Aortic smooth muscle cell (primary cell): ENCODE results near the gene CASD1. TPM values are rescaled to one million over a fixed set of nuclear protein-coding genes. Genes with fewer than 3 reads are reported as not detected.

Source experiments
- total RNA-seq: library from RNA; depleted of rRNA; stranded (reverse); fragments of >200 nt; gene quantifications from 2 replicates; pipeline ENCODE4 v1.2.3, GENCODE V29; 2014

The CASD1 gene
- total RNA-seq: 11.5 and 13.4 TPM in 2 replicates

DNA sequence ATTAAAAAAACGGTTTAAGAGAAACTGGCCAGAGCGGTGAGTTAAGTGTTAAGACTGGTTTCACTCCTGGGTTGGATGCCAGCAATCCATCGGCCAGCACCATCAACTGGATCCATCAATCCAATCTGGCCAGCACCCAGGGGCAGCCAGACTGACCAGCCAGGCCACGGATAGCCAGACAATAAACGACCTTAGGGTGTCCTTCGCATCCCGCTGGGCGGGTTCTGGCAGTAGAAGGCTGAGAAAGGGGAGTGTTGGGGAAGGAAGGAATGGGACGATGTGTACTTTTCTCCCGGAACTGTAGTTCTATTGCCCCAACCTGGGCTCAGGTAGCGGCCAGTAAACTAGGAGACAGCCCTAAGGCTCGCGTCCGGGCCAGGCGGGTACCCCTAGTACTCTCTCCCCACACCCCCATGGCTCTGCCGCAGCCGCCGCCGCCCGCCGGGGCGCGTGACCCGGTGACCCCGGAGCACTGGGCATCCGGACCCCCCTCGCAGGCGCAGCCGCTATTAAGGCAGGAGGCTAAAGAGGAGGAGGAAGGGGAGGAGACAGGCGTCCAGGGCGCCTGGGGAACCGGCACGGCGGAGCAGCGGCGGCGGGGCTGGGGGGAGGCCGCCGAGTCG is at the start of gene CASD1:
Gene CASD1, plus strand, starts transcription at position 546 of the 623 bp plus-strand sequence. CDS start 276 bp downstream, outside the sequence.

Other genes with a start within 250 kb of the CASD1 start
- gene COL1A2, start 114.9 kb upstream of the CASD1 start, total RNA-seq: 2,181 and 2,693 TPM in 2 replicates
- gene SGCE, start 146.3 kb downstream of the CASD1 start, total RNA-seq: 90.5 and 98.6 TPM in 2 replicates